H9 (cell line): Measurements from ENCODE around the gene SLC16A14. TPM values are rescaled to one million over a fixed set of nuclear protein-coding genes. Genes with fewer than 3 reads are reported as not detected.

ENCODE experiments used
- DNase-seq: peaks from one replicate; pipeline ENCODE4 v3.0.0-alpha.2; 2017
- H2AFZ ChIP-seq: one replicate; pipeline ENCODE4 v1.6.1; 2013; ENCODE audit warnings: mild to moderate bottlenecking, low read length, control low read depth, moderate library complexity
- H2AK5ac ChIP-seq: 2 replicates; pipeline ENCODE4 v1.6.1; 2013; ENCODE audit warnings: low read length, control low read depth, mixed read lengths; ENCODE audit not compliant: insufficient read length
- H2BK120ac ChIP-seq: one replicate; pipeline ENCODE4 v1.6.1; 2013; ENCODE audit warnings: low read depth, mild to moderate bottlenecking, low read length, control low read depth, inconsistent platforms; ENCODE audit not compliant: poor library complexity, severe bottlenecking
- H2BK12ac ChIP-seq: 2 replicates; pipeline ENCODE4 v1.6.1; 2013; ENCODE audit warnings: low read length, control low read depth, mixed read lengths, low read depth; ENCODE audit not compliant: insufficient read length
- H2BK15ac ChIP-seq: 2 replicates; pipeline ENCODE4 v1.6.1; 2013; ENCODE audit warnings: low read depth, low read length, control low read depth
- H2BK20ac ChIP-seq: one replicate; pipeline ENCODE4 v1.6.1; 2013; ENCODE audit warnings: low read depth, mild to moderate bottlenecking, low read length, control low read depth, inconsistent platforms; ENCODE audit not compliant: poor library complexity, severe bottlenecking
- H2BK5ac ChIP-seq: 2 replicates; pipeline ENCODE4 v1.6.1; 2013; ENCODE audit warnings: low read length, control low read depth, mixed read lengths; ENCODE audit not compliant: insufficient read length
- H3K14ac ChIP-seq: 2 replicates; pipeline ENCODE4 v1.6.1; 2013; ENCODE audit warnings: low read length, control low read depth; ENCODE audit not compliant: insufficient read depth
- H3K18ac ChIP-seq: 2 replicates; pipeline ENCODE4 v1.6.1; 2013; ENCODE audit warnings: low read depth, mild to moderate bottlenecking, mixed read lengths, low read length, control low read depth; ENCODE audit not compliant: insufficient read length
- H3K23ac ChIP-seq: 2 replicates; pipeline ENCODE4 v1.6.1; 2013; ENCODE audit warnings: low read length, control low read depth, mixed read lengths, low read depth; ENCODE audit not compliant: insufficient read length
- H3K23me2 ChIP-seq: 2 replicates; pipeline ENCODE4 v1.6.1; 2013; ENCODE audit warnings: low read depth, mild to moderate bottlenecking, mixed read lengths, low read length, control low read depth; ENCODE audit not compliant: insufficient read length, poor library complexity, severe bottlenecking
- H3K27ac ChIP-seq: 2 replicates; pipeline ENCODE4 v1.5.1; 2013; ENCODE audit warnings: low read length, control low read depth, mixed read lengths, low read depth; ENCODE audit not compliant: insufficient read length
- H3K27me3 ChIP-seq: 2 replicates; pipeline ENCODE4 v1.6.1; 2013; ENCODE audit warnings: low read length, control low read depth, inconsistent platforms; ENCODE audit not compliant: insufficient read depth
- H3K4ac ChIP-seq: 2 replicates; pipeline ENCODE4 v1.6.1; 2013; ENCODE audit warnings: low read depth, mild to moderate bottlenecking, control low read depth, inconsistent platforms, low read length, moderate library complexity
- H3K4me1 ChIP-seq: 2 replicates; pipeline ENCODE4 v1.6.1; 2013; ENCODE audit warnings: low read length, control low read depth, inconsistent platforms; ENCODE audit not compliant: insufficient read depth
- H3K4me2 ChIP-seq: 2 replicates; pipeline ENCODE4 v1.6.1; 2013; ENCODE audit warnings: low read length, control low read depth, mixed read lengths; ENCODE audit not compliant: insufficient read length, insufficient read depth
- H3K56ac ChIP-seq: 2 replicates; pipeline ENCODE4 v1.6.1; 2013; ENCODE audit warnings: low read depth, mild to moderate bottlenecking, mixed read lengths, low read length, control low read depth; ENCODE audit not compliant: insufficient read length
- H3K79me1 ChIP-seq: 2 replicates; pipeline ENCODE4 v1.6.1; 2013; ENCODE audit warnings: low read depth, mild to moderate bottlenecking, moderate library complexity, low read length, control low read depth, inconsistent platforms; ENCODE audit not compliant: insufficient read depth, poor library complexity, severe bottlenecking
- H3K79me2 ChIP-seq: 2 replicates; pipeline ENCODE4 v1.6.1; 2013; ENCODE audit warnings: low read length, control low read depth, inconsistent platforms; ENCODE audit not compliant: insufficient read depth
- H3K9ac ChIP-seq: 2 replicates; pipeline ENCODE4 v1.6.1; 2013; ENCODE audit warnings: low read length, control low read depth, mixed read lengths; ENCODE audit not compliant: insufficient read length; ENCODE audit errors: extremely low read depth
- H3K9me3 ChIP-seq: one replicate; pipeline ENCODE4 v1.6.1; 2013; ENCODE audit warnings: low read depth, low read length, inconsistent platforms; ENCODE audit not compliant: control insufficient read depth
- H3T11ph ChIP-seq: one replicate; pipeline ENCODE4 v1.6.1; 2013; ENCODE audit warnings: mild to moderate bottlenecking, low read length, control low read depth, inconsistent platforms
- H4K20me1 ChIP-seq: one replicate; pipeline ENCODE4 v1.6.1; 2013; ENCODE audit not compliant: control insufficient read depth, insufficient read length, insufficient read depth
- H4K5ac ChIP-seq: 2 replicates; pipeline ENCODE4 v1.6.1; 2013; ENCODE audit warnings: low read depth, mild to moderate bottlenecking, mixed read lengths, low read length, control low read depth; ENCODE audit not compliant: insufficient read length
- H4K8ac ChIP-seq: replicated peaks from 2 replicates; pipeline ENCODE4 v1.6.1; 2013; ENCODE audit warnings: low read length, control low read depth, mixed read lengths, low read depth; ENCODE audit not compliant: insufficient read length
- H4K91ac ChIP-seq: 2 replicates; pipeline ENCODE4 v1.6.1; 2013; ENCODE audit warnings: low read depth, mild to moderate bottlenecking, moderate library complexity, mixed read lengths, low read length, control low read depth; ENCODE audit not compliant: insufficient read length
- H3K27ac Mint-ChIP-seq, 3 experiments: 2 replicates in 2 of 3; 3 replicates in 1 of 3; pipeline ENCODE4 v1.8.0; 2020 to 2021; ENCODE audit warnings: mixed read lengths in 3 of 3, mild to moderate bottlenecking in 1 of 3, moderate library complexity in 1 of 3
- H3K27me3 Mint-ChIP-seq: 2 replicates; pipeline ENCODE4 v1.8.0; 2021; ENCODE audit warnings: low read depth, mild to moderate bottlenecking, moderate library complexity, mixed read lengths
- H3K36me3 Mint-ChIP-seq, 3 experiments: 2 replicates in 2 of 3; 3 replicates in 1 of 3; pipeline ENCODE4 v1.8.0; 2020 to 2021; ENCODE audit warnings: low read depth in 3 of 3, mixed read lengths in 3 of 3; ENCODE audit not compliant: insufficient read depth in 1 of 3
- H3K4me1 Mint-ChIP-seq, 2 experiments: 2 replicates each; pipeline ENCODE4 v1.8.0; 2020; ENCODE audit warnings: mixed read lengths in 2 of 2
- H3K4me3 Mint-ChIP-seq, 2 experiments: 2 replicates in 1 of 2; 3 replicates in 1 of 2; pipeline ENCODE4 v1.8.0; 2020 to 2021; ENCODE audit warnings: mild to moderate bottlenecking in 2 of 2, mixed read lengths in 2 of 2, moderate library complexity in 1 of 2
- H3K9me3 Mint-ChIP-seq, 2 experiments: 2 replicates in 1 of 2; 3 replicates in 1 of 2; pipeline ENCODE4 v1.8.0; 2020; ENCODE audit warnings: mild to moderate bottlenecking in 2 of 2, mixed read lengths in 2 of 2, moderate library complexity in 1 of 2
- WGBS: extraction: QIAGEN DNeasy Blood & Tissue Kit; methylation state at CpG from one replicate; pipeline ENCODE4 v1.1.7; 2013; ENCODE audit warnings: missing lambda C conversion rate, low lambda C conversion rate, mixed read lengths; ENCODE audit not compliant: insufficient read length; ENCODE audit errors: extremely low coverage; 5-methylcytosine and 5-hydroxymethylcytosine counted together
- total RNA-seq: library from RNA; stranded (reverse); gene quantifications from 2 replicates; pipeline ENCODE4 v1.2.1, GENCODE V29; 2021
- TF ChIP-seq, protein P1 (sequence below): fragments of 200-600 bp; sonication (generic); conservative IDR thresholded peaks from 3 replicates; pipeline ENCODE4 v1.8.0; 2021; ENCODE audit warnings: antibody characterized with exemption, mild to moderate bottlenecking

The SLC16A14 gene
- total RNA-seq, 1 experiment from 2014 or later: 0.61 TPM

DNA sequence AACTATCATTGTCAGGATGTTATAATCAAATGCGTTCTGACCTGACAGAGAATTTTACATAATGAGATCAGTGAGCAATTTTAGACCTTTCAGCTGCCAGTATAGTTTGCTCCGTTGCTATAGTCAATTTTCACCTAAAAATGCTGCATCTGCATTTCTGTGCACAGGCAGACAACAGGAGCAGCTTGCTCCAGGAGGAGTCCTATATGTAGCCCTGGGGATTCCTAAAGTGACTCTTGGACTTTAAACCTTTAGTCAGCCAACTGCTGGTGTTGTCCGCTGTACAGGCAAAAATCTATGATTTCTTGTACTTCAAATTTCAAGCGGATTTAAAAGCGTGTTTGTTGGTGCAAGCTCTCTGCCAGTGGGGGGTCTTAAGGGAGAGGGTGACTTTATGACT lies 25.7 kb downstream of the SLC16A14 start:
- Histone ChIP-seq H3K14ac (no peak overlapping the region), H4K8ac (no peak overlapping the region), H3T11ph (no peak overlapping the region), H4K5ac (no peak overlapping the region), H4K20me1 (no peaks in the 10 kb centered on the region), H3K4me2 (no peak overlapping the region), H4K91ac (no peak overlapping the region), H3K23me2 (no peaks in the 10 kb centered on the region), H2AK5ac (no peak overlapping the region), H3K4me1 (no peaks in the 10 kb centered on the region), H3K27ac (no peak overlapping the region), H2BK120ac (no peak overlapping the region), H2BK20ac (no peak overlapping the region), H3K4ac (no peak overlapping the region), H3K18ac (no peak overlapping the region), H2BK15ac (no peak overlapping the region), H2AFZ (no peak overlapping the region), H2BK5ac (no peak overlapping the region), H3K9me3 (no peaks in the 10 kb centered on the region), H3K79me1 (no peaks in the 10 kb centered on the region), H3K23ac (no peak overlapping the region), H3K79me2 (no peaks in the 10 kb centered on the region), H3K9ac (no peak overlapping the region), H2BK12ac (no peak overlapping the region), H3K56ac (no peak overlapping the region), H3K27me3 (no peaks in the 10 kb centered on the region)
- Mint-ChIP-seq H3K27ac (no peak overlapping the region; a peak in 1 of 7 replicates), H3K4me1 (peaks cover 2 to 6% of the 10 kb centered on the region in 2 experiments; a peak in 3 of 4 replicates), H3K27me3 (no peaks in the 10 kb centered on the region), H3K4me3 (no peak overlapping the region), H3K36me3 (peaks cover 0 to 4% (median 4%) of the 10 kb centered on the region in 3 experiments; a peak in 2 of 7 replicates), H3K9me3 (no peaks in the 10 kb centered on the region)
- TF ChIP-seq, protein P1, sequence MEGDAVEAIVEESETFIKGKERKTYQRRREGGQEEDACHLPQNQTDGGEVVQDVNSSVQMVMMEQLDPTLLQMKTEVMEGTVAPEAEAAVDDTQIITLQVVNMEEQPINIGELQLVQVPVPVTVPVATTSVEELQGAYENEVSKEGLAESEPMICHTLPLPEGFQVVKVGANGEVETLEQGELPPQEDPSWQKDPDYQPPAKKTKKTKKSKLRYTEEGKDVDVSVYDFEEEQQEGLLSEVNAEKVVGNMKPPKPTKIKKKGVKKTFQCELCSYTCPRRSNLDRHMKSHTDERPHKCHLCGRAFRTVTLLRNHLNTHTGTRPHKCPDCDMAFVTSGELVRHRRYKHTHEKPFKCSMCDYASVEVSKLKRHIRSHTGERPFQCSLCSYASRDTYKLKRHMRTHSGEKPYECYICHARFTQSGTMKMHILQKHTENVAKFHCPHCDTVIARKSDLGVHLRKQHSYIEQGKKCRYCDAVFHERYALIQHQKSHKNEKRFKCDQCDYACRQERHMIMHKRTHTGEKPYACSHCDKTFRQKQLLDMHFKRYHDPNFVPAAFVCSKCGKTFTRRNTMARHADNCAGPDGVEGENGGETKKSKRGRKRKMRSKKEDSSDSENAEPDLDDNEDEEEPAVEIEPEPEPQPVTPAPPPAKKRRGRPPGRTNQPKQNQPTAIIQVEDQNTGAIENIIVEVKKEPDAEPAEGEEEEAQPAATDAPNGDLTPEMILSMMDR: no peak
- DNase-seq: no peak
- WGBS: no CpG with 5 or more reads among the region's 5 CpGs
